Measurements from ENCODE around the gene COX11.

GRCh38 chr17:54945671-54946070, 22.8 kb downstream of the COX11 start:
- no peak for TF ChIP-seq POLR2A (IDR thresholded peaks at IDR 0.05)
- no peak for TF ChIP-seq POLR2AphosphoS5 (IDR thresholded peaks at IDR 0.05; ENCODE audit: insufficient read depth in 1 of 2, low read depth in 1 of 2)
